ENCODE data around the gene PRRC2B. TPM values are rescaled to one million over a fixed set of nuclear protein-coding genes. Genes with fewer than 3 reads are reported as not detected.

The PRRC2B gene
- total and polyA plus RNA-seq, 7 donors: 10.8 to 98.6 (median 65.3) TPM

- TF ChIP-seq EP300 (IDR thresholded peaks at IDR 0.05) (no peak), CTCF (IDR thresholded peaks at IDR 0.05) (no peak), POLR2AphosphoS5 (IDR thresholded peaks at IDR 0.05) (no peak), POLR2A (IDR thresholded peaks at IDR 0.05) (no peak)
- Histone ChIP-seq H3K27ac (no peak overlapping the region), H3K4me3 (no peak overlapping the region), H3K27me3 (no peaks in the 10 kb centered on the region), H3K4me1 (peaks cover 0 to 20% (median 11%) of the 10 kb centered on the region in 4 donors), H3K36me3 (peaks cover 76 to 100% (median 96%) of the 10 kb centered on the region in 4 donors), H3K9me3 (no peaks in the 10 kb centered on the region)
- DNase-seq: no peak
- intact Hi-C loops (cut with DNase I): no loop called here
- WGBS, 2 donors: 87 to 88% methylated on average over 14 of the region's 14 CpGs
Measured at GRCh38 chr9:131487621-131488031, 93.7 kb downstream of the PRRC2B start.

- no peak for TF ChIP-seq POLR2AphosphoS5 (IDR thresholded peaks at IDR 0.05)
- no peak for TF ChIP-seq EP300 (IDR thresholded peaks at IDR 0.05)
- TF ChIP-seq POLR2A (IDR thresholded peaks at IDR 0.05): no peak
- TF ChIP-seq CTCF (IDR thresholded peaks at IDR 0.05): no peak
- no peaks in the 10 kb centered on the region for H3K27me3 ChIP-seq
- peaks cover 79 to 100% (median 95%) of the 10 kb centered on the region in 4 donors for H3K36me3 ChIP-seq
- intact Hi-C loops (cut with DNase I): no loop called here
- no peak overlapping the region for H3K27ac ChIP-seq
- 76 to 77% methylated on average over 8 of the region's 8 CpGs for WGBS, 2 donors
- H3K4me3 ChIP-seq: no peak overlapping the region
- H3K9me3 ChIP-seq: no peaks in the 10 kb centered on the region
- no peak for DNase-seq
- no peaks in the 10 kb centered on the region for H3K4me1 ChIP-seq
Measured at GRCh38 chr9:131490514-131490913, 96.6 kb downstream of the PRRC2B start.

GRCh38 chr9:131491001-131491710 lies 97.3 kb downstream of the PRRC2B start:
- H3K4me3 ChIP-seq: no peak overlapping the region
- intact Hi-C loops (cut with DNase I): no loop called here
- H3K27me3 ChIP-seq: no peaks in the 10 kb centered on the region
- H3K9me3 ChIP-seq: no peaks in the 10 kb centered on the region
- WGBS, 2 donors: 96 to 97% methylated on average over 20 of the region's 20 CpGs
- TF ChIP-seq EP300 (IDR thresholded peaks at IDR 0.05): no peak
- no peak for TF ChIP-seq POLR2A (IDR thresholded peaks at IDR 0.05)
- no peaks in the 10 kb centered on the region for H3K4me1 ChIP-seq
- H3K27ac ChIP-seq: no peak overlapping the region
- DNase-seq: no peak
- H3K36me3 ChIP-seq: peaks cover 73 to 100% (median 95%) of the 10 kb centered on the region in 4 donors

GRCh38 chr9:131492070-131492469 lies 98.2 kb downstream of the PRRC2B start:
- 82 to 92% methylated on average over 6 of the region's 6 CpGs for WGBS, 2 donors
- Histone ChIP-seq H3K9me3 (no peaks in the 10 kb centered on the region), H3K4me1 (no peaks in the 10 kb centered on the region), H3K4me3 (no peak overlapping the region), H3K36me3 (peaks cover 74 to 100% (median 99%) of the 10 kb centered on the region in 4 donors), H3K27me3 (no peaks in the 10 kb centered on the region), H3K27ac (no peak overlapping the region)
- TF ChIP-seq EP300 (IDR thresholded peaks at IDR 0.05): no peak
- TF ChIP-seq POLR2A (IDR thresholded peaks at IDR 0.05): no peak
- no peak for TF ChIP-seq CTCF (IDR thresholded peaks at IDR 0.05)
- TF ChIP-seq POLR2AphosphoS5 (IDR thresholded peaks at IDR 0.05): no peak
- no peak for DNase-seq
- intact Hi-C loops (cut with DNase I): no loop called here

GRCh38 chr9:131494296-131494870 lies 100.5 kb downstream of the PRRC2B start:
- WGBS, 2 donors: 94 to 95% methylated on average over 22 of the region's 22 CpGs
- DNase-seq: no peak
- Histone ChIP-seq H3K9me3 (no peaks in the 10 kb centered on the region), H3K4me3 (no peak overlapping the region), H3K36me3 (peaks cover 59 to 100% (median 90%) of the 10 kb centered on the region in 4 donors), H3K27ac (no peak overlapping the region), H3K27me3 (no peaks in the 10 kb centered on the region), H3K4me1 (no peaks in the 10 kb centered on the region)
- intact Hi-C loops (cut with DNase I): no loop called here
- TF ChIP-seq EP300 (IDR thresholded peaks at IDR 0.05) (no peak), POLR2A (IDR thresholded peaks at IDR 0.05) (no peak), CTCF (IDR thresholded peaks at IDR 0.05) (no peak), POLR2AphosphoS5 (IDR thresholded peaks at IDR 0.05) (no peak)
